ENCODE data around the gene WAC.
"Not testable (repeated sequence)": the region's sequence is repeated elsewhere in the genome, so short reads cannot be mapped to it uniquely, and the experiment has no call there.

The WAC gene

DNA sequence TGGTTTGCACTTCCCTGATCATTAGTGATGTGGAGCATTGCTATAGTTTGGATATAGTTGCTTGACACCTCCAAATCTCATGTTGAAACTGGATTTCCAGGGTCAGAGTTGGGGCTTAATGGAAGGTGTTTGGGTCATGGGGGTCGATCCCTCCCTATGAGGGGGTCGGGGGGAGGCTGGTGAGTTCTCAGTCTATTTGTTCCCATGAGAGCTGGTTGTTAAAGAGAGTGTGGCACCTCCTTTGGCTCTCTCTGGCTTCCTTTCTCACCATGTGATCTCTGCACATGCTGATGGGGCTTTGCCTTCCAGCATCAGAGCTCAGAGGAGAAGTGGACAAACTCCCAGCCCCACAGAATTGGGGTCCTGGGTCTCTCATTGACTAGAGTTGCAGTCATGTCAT lies 107.6 kb downstream of the WAC start:
- no peaks in the 10 kb centered on the region for H3K9me3 ChIP-seq (ENCODE audit: control insufficient read depth in 1 of 2, low read length in 2 of 2)
- no peak overlapping the region for H3K4me3 ChIP-seq (ENCODE audit: low read depth in 1 of 2, low read length in 2 of 2)
- no peaks in the 10 kb centered on the region for H3K36me3 ChIP-seq (ENCODE audit: control insufficient read depth in 1 of 2, insufficient read depth in 2 of 2, low read length in 2 of 2)
- H3K4me1 ChIP-seq (ENCODE audit: control insufficient read depth in 1 of 2, insufficient read depth in 2 of 2, low read length in 2 of 2), result no peaks in the 10 kb centered on the region
- H3K27ac ChIP-seq (ENCODE audit: low read depth, low read length), result no peak overlapping the region
- no peaks in the 10 kb centered on the region for H3K27me3 ChIP-seq (ENCODE audit: control insufficient read depth in 1 of 2, insufficient read depth in 2 of 2, low read length in 2 of 2)
- no peak overlapping the region for H3K9ac ChIP-seq (ENCODE audit: low read depth in 1 of 2, low read length in 2 of 2)

DNA sequence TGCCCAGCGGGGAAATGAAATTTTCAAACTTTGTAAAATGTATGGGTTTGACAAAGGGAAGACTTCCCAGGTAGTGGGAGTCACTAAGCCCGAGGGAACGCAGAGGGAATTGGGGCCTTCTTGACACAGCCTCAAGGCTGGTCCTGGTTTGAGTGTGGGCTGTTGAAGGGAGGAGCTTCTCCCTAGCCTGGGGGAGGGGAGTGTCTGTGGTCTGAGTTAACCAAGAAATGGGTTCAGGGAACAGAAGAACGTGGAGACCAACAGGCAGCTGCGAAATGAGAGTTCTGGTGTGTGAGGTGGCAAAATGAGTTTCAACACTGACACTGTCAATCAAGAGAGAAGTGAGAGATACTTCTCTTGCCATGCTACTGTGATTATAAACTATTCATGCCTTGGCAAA lies 111.7 kb downstream of the WAC start:
- Histone ChIP-seq H3K9ac (ENCODE audit: low read depth in 1 of 2, low read length in 2 of 2) (no peak overlapping the region), H3K9me3 (ENCODE audit: control insufficient read depth in 1 of 2, low read length in 2 of 2) (no peaks in the 10 kb centered on the region), H3K27ac (ENCODE audit: low read depth, low read length) (no peak overlapping the region), H3K4me1 (ENCODE audit: control insufficient read depth in 1 of 2, insufficient read depth in 2 of 2, low read length in 2 of 2) (no peaks in the 10 kb centered on the region), H3K27me3 (ENCODE audit: control insufficient read depth in 1 of 2, insufficient read depth in 2 of 2, low read length in 2 of 2) (no peaks in the 10 kb centered on the region), H3K36me3 (ENCODE audit: control insufficient read depth in 1 of 2, insufficient read depth in 2 of 2, low read length in 2 of 2) (no peaks in the 10 kb centered on the region), H3K4me3 (ENCODE audit: low read depth in 1 of 2, low read length in 2 of 2) (no peak overlapping the region)

DNA sequence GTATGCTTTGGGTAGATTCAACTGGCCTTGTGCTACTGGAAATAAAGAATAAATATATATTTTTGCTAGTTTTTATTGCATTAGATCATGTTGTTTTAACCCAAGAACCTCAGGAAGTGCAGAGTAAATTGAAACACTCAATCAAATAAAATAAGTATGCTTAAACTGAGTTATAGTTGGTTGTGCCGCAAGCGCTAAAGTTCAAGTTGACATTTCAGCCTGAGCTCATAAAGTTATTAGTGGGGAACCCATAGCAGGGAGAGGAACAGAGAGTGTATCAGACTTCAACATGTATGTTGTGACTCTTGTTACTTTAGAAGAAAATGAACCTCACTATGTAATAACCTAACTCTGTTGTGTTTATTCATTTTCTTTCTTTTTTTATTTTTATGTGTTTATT lies 119.2 kb downstream of the WAC start:
- no peaks in the 10 kb centered on the region for H3K9me3 ChIP-seq (ENCODE audit: control insufficient read depth in 1 of 2, low read length in 2 of 2)

GRCh38 chr10:28652703-28653102 lies 119.8 kb downstream of the WAC start:
- Histone ChIP-seq H3K9me3 (ENCODE audit: control insufficient read depth in 1 of 2, low read length in 2 of 2) (no peaks in the 10 kb centered on the region), H3K27ac (ENCODE audit: low read depth, low read length) (no peak overlapping the region)

More for the DNA sequence above, 119.2 kb downstream of the WAC start:
- H3K36me3 ChIP-seq (ENCODE audit: control insufficient read depth in 1 of 2, insufficient read depth in 2 of 2, low read length in 2 of 2), result no peaks in the 10 kb centered on the region
- no peaks in the 10 kb centered on the region for H3K27me3 ChIP-seq (ENCODE audit: control insufficient read depth in 1 of 2, insufficient read depth in 2 of 2, low read length in 2 of 2)
- no peaks in the 10 kb centered on the region for H3K4me1 ChIP-seq (ENCODE audit: control insufficient read depth in 1 of 2, insufficient read depth in 2 of 2, low read length in 2 of 2)
- no peak overlapping the region for H3K4me3 ChIP-seq (ENCODE audit: low read depth in 1 of 2, low read length in 2 of 2)
- no peak overlapping the region for H3K27ac ChIP-seq (ENCODE audit: low read depth, low read length)
- no peak overlapping the region for H3K9ac ChIP-seq (ENCODE audit: low read depth in 1 of 2, low read length in 2 of 2)

GRCh38 chr10:28658824-28659223 lies 125.9 kb downstream of the WAC start:
- not testable (repeated sequence) for H3K9me3 ChIP-seq (ENCODE audit: control insufficient read depth in 1 of 2, low read length in 2 of 2); H3K27me3 ChIP-seq (ENCODE audit: control insufficient read depth in 1 of 2, insufficient read depth in 2 of 2, low read length in 2 of 2); H3K4me3 ChIP-seq (ENCODE audit: low read depth in 1 of 2, low read length in 2 of 2); H3K36me3 ChIP-seq (ENCODE audit: control insufficient read depth in 1 of 2, insufficient read depth in 2 of 2, low read length in 2 of 2); H3K9ac ChIP-seq (ENCODE audit: low read depth in 1 of 2, low read length in 2 of 2); H3K27ac ChIP-seq (ENCODE audit: low read depth, low read length); H3K4me1 ChIP-seq (ENCODE audit: control insufficient read depth in 1 of 2, insufficient read depth in 2 of 2, low read length in 2 of 2)

More at GRCh38 chr10:28652703-28653102, 119.8 kb downstream of the WAC start:
- no peaks in the 10 kb centered on the region for H3K36me3 ChIP-seq (ENCODE audit: control insufficient read depth in 1 of 2, insufficient read depth in 2 of 2, low read length in 2 of 2)
- H3K9ac ChIP-seq (ENCODE audit: low read depth in 1 of 2, low read length in 2 of 2), result no peak overlapping the region
- H3K4me3 ChIP-seq (ENCODE audit: low read depth in 1 of 2, low read length in 2 of 2), result no peak overlapping the region
- H3K27me3 ChIP-seq (ENCODE audit: control insufficient read depth in 1 of 2, insufficient read depth in 2 of 2, low read length in 2 of 2), result no peaks in the 10 kb centered on the region
- no peaks in the 10 kb centered on the region for H3K4me1 ChIP-seq (ENCODE audit: control insufficient read depth in 1 of 2, insufficient read depth in 2 of 2, low read length in 2 of 2)

DNA sequence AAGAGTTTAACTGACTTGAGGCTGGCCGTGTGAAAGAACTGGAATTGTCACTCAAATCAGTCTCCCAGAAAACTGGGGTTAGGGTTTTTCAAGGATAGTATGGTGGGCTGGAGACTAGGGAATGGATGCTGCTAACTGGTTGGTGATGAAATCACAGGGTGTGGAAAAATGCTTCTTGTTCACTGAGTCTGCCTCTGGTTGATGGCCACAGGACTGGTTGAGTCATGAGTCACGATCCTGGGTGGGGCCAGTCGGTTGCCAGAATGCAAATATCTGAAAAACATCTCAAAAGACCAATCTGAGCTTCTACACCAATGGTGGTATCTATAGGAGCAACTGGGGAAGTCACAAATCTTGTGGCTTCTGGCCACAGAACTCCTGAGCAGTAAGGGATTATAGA lies 128.1 kb downstream of the WAC start:
- Histone ChIP-seq H3K27ac (ENCODE audit: low read depth, low read length) (no peak overlapping the region), H3K27me3 (ENCODE audit: control insufficient read depth in 1 of 2, insufficient read depth in 2 of 2, low read length in 2 of 2) (peaks cover 0 to under 1% of the 10 kb centered on the region in 2 donors), H3K9ac (ENCODE audit: low read depth in 1 of 2, low read length in 2 of 2) (no peak overlapping the region), H3K4me3 (ENCODE audit: low read depth in 1 of 2, low read length in 2 of 2) (no peak overlapping the region), H3K9me3 (ENCODE audit: control insufficient read depth in 1 of 2, low read length in 2 of 2) (no peaks in the 10 kb centered on the region), H3K4me1 (ENCODE audit: control insufficient read depth in 1 of 2, insufficient read depth in 2 of 2, low read length in 2 of 2) (no peaks in the 10 kb centered on the region), H3K36me3 (ENCODE audit: control insufficient read depth in 1 of 2, insufficient read depth in 2 of 2, low read length in 2 of 2) (no peaks in the 10 kb centered on the region)

- H3K9ac ChIP-seq (ENCODE audit: low read depth in 1 of 2, low read length in 2 of 2), result no peak overlapping the region
- H3K36me3 ChIP-seq (ENCODE audit: control insufficient read depth in 1 of 2, insufficient read depth in 2 of 2, low read length in 2 of 2), result no peaks in the 10 kb centered on the region
- H3K9me3 ChIP-seq (ENCODE audit: control insufficient read depth in 1 of 2, low read length in 2 of 2), result no peaks in the 10 kb centered on the region
- no peak overlapping the region for H3K4me3 ChIP-seq (ENCODE audit: low read depth in 1 of 2, low read length in 2 of 2)
- no peaks in the 10 kb centered on the region for H3K4me1 ChIP-seq (ENCODE audit: control insufficient read depth in 1 of 2, insufficient read depth in 2 of 2, low read length in 2 of 2)
- no peak overlapping the region for H3K27ac ChIP-seq (ENCODE audit: low read depth, low read length)
- H3K27me3 ChIP-seq (ENCODE audit: control insufficient read depth in 1 of 2, insufficient read depth in 2 of 2, low read length in 2 of 2), result peaks cover 10 to 23% of the 10 kb centered on the region in 2 donors
These were observed 130.9 kb downstream of the WAC start for GRCh38 chr10:28663576-28664368.

GRCh38 chr10:28664369-28664740 lies 131.4 kb downstream of the WAC start:
- H3K27me3 ChIP-seq (ENCODE audit: control insufficient read depth in 1 of 2, insufficient read depth in 2 of 2, low read length in 2 of 2), result peaks cover 15 to 29% of the 10 kb centered on the region in 2 donors
- H3K27ac ChIP-seq (ENCODE audit: low read depth, low read length), result no peak overlapping the region

GRCh38 chr10:28666751-28667467 lies 134.0 kb downstream of the WAC start:
- Histone ChIP-seq H3K27me3 (ENCODE audit: control insufficient read depth in 1 of 2, insufficient read depth in 2 of 2, low read length in 2 of 2) (peaks cover 22 to 37% of the 10 kb centered on the region in 2 donors), H3K4me1 (ENCODE audit: control insufficient read depth in 1 of 2, insufficient read depth in 2 of 2, low read length in 2 of 2) (no peaks in the 10 kb centered on the region), H3K27ac (ENCODE audit: low read depth, low read length) (no peak overlapping the region), H3K4me3 (ENCODE audit: low read depth in 1 of 2, low read length in 2 of 2) (no peak overlapping the region), H3K9ac (ENCODE audit: low read depth in 1 of 2, low read length in 2 of 2) (no peak overlapping the region), H3K36me3 (ENCODE audit: control insufficient read depth in 1 of 2, insufficient read depth in 2 of 2, low read length in 2 of 2) (no peaks in the 10 kb centered on the region), H3K9me3 (ENCODE audit: control insufficient read depth in 1 of 2, low read length in 2 of 2) (no peaks in the 10 kb centered on the region)

More at GRCh38 chr10:28664369-28664740, 131.4 kb downstream of the WAC start:
- Histone ChIP-seq H3K36me3 (ENCODE audit: control insufficient read depth in 1 of 2, insufficient read depth in 2 of 2, low read length in 2 of 2) (no peaks in the 10 kb centered on the region), H3K9me3 (ENCODE audit: control insufficient read depth in 1 of 2, low read length in 2 of 2) (no peaks in the 10 kb centered on the region), H3K9ac (ENCODE audit: low read depth in 1 of 2, low read length in 2 of 2) (no peak overlapping the region), H3K4me3 (ENCODE audit: low read depth in 1 of 2, low read length in 2 of 2) (no peak overlapping the region), H3K4me1 (ENCODE audit: control insufficient read depth in 1 of 2, insufficient read depth in 2 of 2, low read length in 2 of 2) (no peaks in the 10 kb centered on the region)

DNA sequence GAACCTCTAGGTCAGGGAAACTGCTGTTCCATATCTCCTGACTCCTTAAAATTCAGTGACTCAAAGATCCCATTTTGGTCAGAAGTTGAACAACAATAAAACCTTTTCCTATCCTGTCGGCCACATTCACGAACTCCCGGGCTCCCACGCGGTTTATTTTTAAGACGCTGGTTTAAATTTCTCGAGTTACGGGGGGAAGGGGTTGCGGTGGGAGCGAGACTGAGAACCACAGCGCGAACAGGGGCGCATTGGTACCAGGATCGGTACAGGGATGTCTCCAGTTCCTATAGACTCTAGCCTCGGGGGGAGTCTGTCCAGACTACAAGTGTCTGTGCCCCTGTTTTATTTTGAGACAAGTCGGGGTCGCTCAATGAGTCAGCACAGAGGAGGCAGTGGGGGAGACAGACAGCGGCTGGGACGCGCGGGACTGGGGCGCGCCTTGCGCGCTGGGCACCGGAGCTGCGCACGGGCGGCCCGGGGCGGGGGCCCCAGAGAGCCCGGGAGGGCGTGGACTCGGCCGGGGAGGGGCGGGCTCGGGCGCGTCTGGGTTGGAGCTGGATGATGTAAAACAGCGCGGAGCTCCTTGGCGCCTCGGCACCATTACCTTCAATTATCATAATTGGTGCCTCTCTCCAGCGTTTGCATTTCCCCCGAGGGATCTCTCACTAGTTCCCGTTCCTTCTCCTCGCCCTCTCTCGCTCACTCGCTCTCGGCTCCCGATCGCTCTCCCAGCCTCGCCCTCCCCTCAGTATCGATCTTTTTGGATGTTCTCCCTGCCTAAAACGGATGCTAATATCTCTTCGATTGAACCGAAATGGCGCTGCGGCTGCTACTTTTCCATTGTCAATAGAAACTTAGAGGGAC lies 135.7 kb downstream of the WAC start:
- Histone ChIP-seq H3K9ac (ENCODE audit: low read depth in 1 of 2, low read length in 2 of 2) (no peak overlapping the region), H3K4me1 (ENCODE audit: control insufficient read depth in 1 of 2, insufficient read depth in 2 of 2, low read length in 2 of 2) (no peaks in the 10 kb centered on the region), H3K27ac (ENCODE audit: low read depth, low read length) (no peak overlapping the region), H3K4me3 (ENCODE audit: low read depth in 1 of 2, low read length in 2 of 2) (peak overlapping the region; percentile 3 to 37), H3K27me3 (ENCODE audit: control insufficient read depth in 1 of 2, insufficient read depth in 2 of 2, low read length in 2 of 2) (peaks cover 26 to 41% of the 10 kb centered on the region in 2 donors), H3K36me3 (ENCODE audit: control insufficient read depth in 1 of 2, insufficient read depth in 2 of 2, low read length in 2 of 2) (no peaks in the 10 kb centered on the region), H3K9me3 (ENCODE audit: control insufficient read depth in 1 of 2, low read length in 2 of 2) (no peaks in the 10 kb centered on the region)
